SJSA1 (cell line): ENCODE results near the gene ACOT7. TPM values are rescaled to one million over a fixed set of nuclear protein-coding genes. Genes with fewer than 3 reads are reported as not detected.
A peak's percentile ranks its signal among the peaks of the same experiment; 100 is the strongest.

Experiments used
- DNase-seq, 2 experiments: peaks; one replicate each; pipeline ENCODE4 v3.0.0-alpha.2; 2015 to 2020; ENCODE audit warnings: low spot score in 2 of 2, low read depth in 1 of 2
- H3K27ac ChIP-seq: fragments of 250-450 bp; sonication (Bioruptor Pico); 2 replicates; pipeline ENCODE4 v1.5.1; 2020; ENCODE audit warnings: mild to moderate bottlenecking, moderate library complexity
- H3K27me3 ChIP-seq: fragments of 250-450 bp; sonication (Bioruptor Pico); replicated peaks from 2 replicates; pipeline ENCODE4 v1.5.1; 2020; ENCODE audit warnings: mild to moderate bottlenecking, moderate library complexity
- H3K36me3 ChIP-seq: fragments of 250-450 bp; sonication (Bioruptor Pico); 2 replicates; pipeline ENCODE4 v1.5.1; 2020; ENCODE audit warnings: mild to moderate bottlenecking
- H3K4me1 ChIP-seq: fragments of 250-450 bp; sonication (Bioruptor Pico); replicated peaks from 2 replicates; pipeline ENCODE4 v1.6.1; 2021; ENCODE audit warnings: mild to moderate bottlenecking
- H3K4me3 ChIP-seq: fragments of 250-450 bp; sonication (Bioruptor Pico); 2 replicates; pipeline ENCODE4 v1.5.1; 2020; ENCODE audit warnings: mild to moderate bottlenecking
- H3K9me3 ChIP-seq: fragments of 250-450 bp; sonication (Bioruptor Pico); replicated peaks from 2 replicates; pipeline ENCODE4 v1.5.1; 2020; ENCODE audit warnings: mild to moderate bottlenecking
- total RNA-seq: library from RNA; depleted of rRNA; stranded (reverse); fragments of >200 nt; shearing (Covaris generic); gene quantifications from 2 replicates; pipeline ENCODE4 v1.2.3, GENCODE V29; 2014

ACOT7 gene
- total RNA-seq, 1 experiment from 2014 or later, result 33.9 TPM

DNA sequence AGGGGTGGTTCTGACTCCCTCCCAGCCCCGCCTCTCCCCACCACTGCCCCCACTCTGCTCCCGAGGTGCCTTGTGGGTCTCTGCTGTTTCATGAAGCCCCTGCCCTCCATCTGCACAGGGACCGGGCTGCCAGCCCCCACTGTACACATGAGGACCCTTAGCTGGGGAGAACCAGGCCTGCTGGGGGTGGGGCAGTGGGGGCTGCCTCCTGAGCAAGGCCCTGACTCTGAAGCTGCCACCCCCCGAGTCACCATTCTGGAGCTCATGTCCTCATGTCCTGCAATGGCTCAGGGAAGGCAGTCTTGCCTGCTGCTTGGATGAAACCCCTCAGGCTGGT, 141.2 kb downstream of the ACOT7 start:
- Histone ChIP-seq H3K27ac (no peak overlapping the region), H3K27me3 (peaks cover 37% of the 10 kb centered on the region), H3K4me3 (no peak overlapping the region), H3K9me3 (no peaks in the 10 kb centered on the region), H3K4me1 (peaks cover 5% of the 10 kb centered on the region), H3K36me3 (no peaks in the 10 kb centered on the region)
- no peak for DNase-seq

GRCh38 chr1:6251681-6252373, 141.7 kb downstream of the ACOT7 start:
- no peak overlapping the region for H3K27ac ChIP-seq
- DNase-seq, result no peak
- no peak overlapping the region for H3K4me3 ChIP-seq
- H3K9me3 ChIP-seq, result no peaks in the 10 kb centered on the region
- peaks cover 42% of the 10 kb centered on the region for H3K27me3 ChIP-seq
- H3K36me3 ChIP-seq, result no peaks in the 10 kb centered on the region
- peaks cover 5% of the 10 kb centered on the region for H3K4me1 ChIP-seq

DNA sequence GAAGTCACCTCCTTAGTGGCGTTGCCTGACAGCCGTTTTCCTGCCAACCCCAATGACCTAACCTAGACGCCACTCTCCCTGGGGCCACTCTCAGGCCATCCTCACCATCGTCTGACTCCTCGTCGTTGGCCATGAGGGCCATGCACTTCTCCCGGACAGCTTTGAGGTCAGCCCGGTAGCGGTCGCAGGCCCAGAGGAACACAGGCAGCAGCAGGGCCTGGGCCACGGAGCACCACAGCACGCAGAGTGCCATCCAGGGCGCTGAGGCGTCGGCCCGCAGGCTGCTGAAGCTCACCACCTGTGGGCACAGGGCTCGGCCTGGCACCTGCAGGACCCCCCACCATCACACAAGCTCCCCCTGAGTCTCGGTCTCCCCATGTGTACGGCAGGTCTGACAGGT, 142.3 kb downstream of the ACOT7 start:
- no peak for DNase-seq
- Histone ChIP-seq H3K27ac (no peak overlapping the region), H3K4me3 (no peak overlapping the region), H3K4me1 (peaks cover 5% of the 10 kb centered on the region), H3K36me3 (no peaks in the 10 kb centered on the region), H3K27me3 (peaks cover 46% of the 10 kb centered on the region), H3K9me3 (no peaks in the 10 kb centered on the region)

- Histone ChIP-seq H3K36me3 (no peaks in the 10 kb centered on the region), H3K27ac (no peak overlapping the region), H3K4me3 (no peak overlapping the region), H3K4me1 (peaks cover 10% of the 10 kb centered on the region), H3K9me3 (no peaks in the 10 kb centered on the region), H3K27me3 (peaks cover 55% of the 10 kb centered on the region)
- no peak for DNase-seq
Observed at GRCh38 chr1:6249739-6250689, 143.6 kb downstream of the ACOT7 start.

- Histone ChIP-seq H3K4me1 (peaks cover 10% of the 10 kb centered on the region), H3K27ac (no peak overlapping the region), H3K4me3 (no peak overlapping the region), H3K9me3 (no peaks in the 10 kb centered on the region), H3K27me3 (peaks cover 61% of the 10 kb centered on the region), H3K36me3 (no peaks in the 10 kb centered on the region)
- no peak for DNase-seq
Observed at GRCh38 chr1:6248932-6249738, 144.4 kb downstream of the ACOT7 start.

GRCh38 chr1:6248161-6248776, 145.3 kb downstream of the ACOT7 start:
- H3K9me3 ChIP-seq, result no peaks in the 10 kb centered on the region
- H3K4me3 ChIP-seq, result no peak overlapping the region
- peaks cover 10% of the 10 kb centered on the region for H3K4me1 ChIP-seq
- peak in 1 of 2 experiments; percentile 36 for DNase-seq
- H3K27me3 ChIP-seq, result peaks cover 68% of the 10 kb centered on the region
- H3K36me3 ChIP-seq, result no peaks in the 10 kb centered on the region
- no peak overlapping the region for H3K27ac ChIP-seq

DNA sequence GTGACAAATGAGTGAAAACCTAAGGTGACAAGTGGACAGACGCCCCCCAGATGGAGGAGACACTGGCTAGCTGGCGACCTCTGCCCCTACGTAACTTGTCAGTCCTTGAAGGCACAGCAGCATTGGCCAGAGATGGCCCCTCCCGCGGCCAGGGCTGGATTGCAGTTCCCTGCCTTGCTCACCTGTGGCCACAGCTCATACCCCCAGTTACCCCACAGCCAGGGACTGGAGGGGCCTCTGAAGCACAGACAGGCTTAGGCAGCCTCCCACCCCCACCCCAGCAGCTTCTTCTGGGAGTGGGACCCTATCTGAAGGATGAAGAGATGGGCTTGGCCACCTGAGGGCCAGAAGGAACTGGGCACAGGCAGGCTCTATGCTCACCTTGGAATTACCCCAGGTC, 145.9 kb downstream of the ACOT7 start:
- DNase-seq, result no peak
- Histone ChIP-seq H3K9me3 (no peaks in the 10 kb centered on the region), H3K27ac (no peak overlapping the region), H3K27me3 (peaks cover 73% of the 10 kb centered on the region), H3K4me1 (peaks cover 10% of the 10 kb centered on the region), H3K36me3 (no peaks in the 10 kb centered on the region), H3K4me3 (no peak overlapping the region)

DNA sequence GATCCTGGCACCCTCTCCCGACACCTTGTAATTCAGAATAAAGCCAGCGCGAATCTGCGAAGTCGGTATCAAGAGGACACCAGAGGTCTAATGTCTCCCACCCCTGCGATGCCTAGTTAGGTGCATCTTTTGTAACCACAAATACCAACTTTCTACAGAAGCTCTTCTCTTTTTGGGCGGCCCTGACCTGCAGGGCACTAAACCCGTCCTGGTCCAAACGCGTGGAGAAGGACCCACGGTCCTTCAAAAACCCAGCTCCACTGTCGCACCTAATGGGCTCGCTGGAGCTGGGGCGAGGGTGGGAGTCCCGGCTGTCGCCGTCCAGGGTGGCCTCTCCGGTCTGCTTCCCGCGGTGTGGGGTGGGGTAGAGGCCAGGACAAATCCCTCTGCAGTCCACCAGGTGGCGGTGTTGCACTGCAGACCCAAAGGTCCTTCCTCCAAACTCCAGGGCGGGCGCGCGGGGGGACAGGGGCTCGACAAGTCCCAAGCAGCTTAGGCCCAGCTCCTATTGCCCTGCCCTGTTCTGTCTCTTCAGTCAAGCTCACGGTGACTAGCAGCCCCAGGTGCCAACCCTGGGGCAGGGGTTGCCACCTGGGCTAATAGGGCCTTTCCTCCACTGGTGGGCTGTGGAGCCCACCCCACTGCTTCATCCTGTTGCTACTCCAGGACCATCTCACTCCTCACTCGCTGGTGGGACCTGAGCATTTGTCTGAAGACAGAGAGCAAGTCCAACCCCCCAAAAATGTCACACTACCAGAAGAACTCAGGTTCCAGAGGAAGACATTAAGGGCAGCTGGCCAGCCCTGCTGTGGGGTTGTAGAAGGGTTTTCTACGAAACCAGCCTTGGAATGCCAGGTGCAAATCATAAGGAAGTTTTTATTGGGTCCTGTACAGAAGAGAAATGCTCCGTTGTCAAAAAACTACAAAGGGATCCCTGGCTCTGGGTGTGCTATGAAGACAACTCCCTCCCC, 146.8 kb downstream of the ACOT7 start:
- no peak overlapping the region for H3K4me3 ChIP-seq
- no peak overlapping the region for H3K27ac ChIP-seq
- peaks cover 77% of the 10 kb centered on the region for H3K27me3 ChIP-seq
- no peaks in the 10 kb centered on the region for H3K9me3 ChIP-seq
- no peaks in the 10 kb centered on the region for H3K36me3 ChIP-seq
- peaks cover 14% of the 10 kb centered on the region for H3K4me1 ChIP-seq
- DNase-seq, result peak; percentile 63 to 87

GRCh38 chr1:6245869-6246496, 147.6 kb downstream of the ACOT7 start:
- no peak for DNase-seq

DNA sequence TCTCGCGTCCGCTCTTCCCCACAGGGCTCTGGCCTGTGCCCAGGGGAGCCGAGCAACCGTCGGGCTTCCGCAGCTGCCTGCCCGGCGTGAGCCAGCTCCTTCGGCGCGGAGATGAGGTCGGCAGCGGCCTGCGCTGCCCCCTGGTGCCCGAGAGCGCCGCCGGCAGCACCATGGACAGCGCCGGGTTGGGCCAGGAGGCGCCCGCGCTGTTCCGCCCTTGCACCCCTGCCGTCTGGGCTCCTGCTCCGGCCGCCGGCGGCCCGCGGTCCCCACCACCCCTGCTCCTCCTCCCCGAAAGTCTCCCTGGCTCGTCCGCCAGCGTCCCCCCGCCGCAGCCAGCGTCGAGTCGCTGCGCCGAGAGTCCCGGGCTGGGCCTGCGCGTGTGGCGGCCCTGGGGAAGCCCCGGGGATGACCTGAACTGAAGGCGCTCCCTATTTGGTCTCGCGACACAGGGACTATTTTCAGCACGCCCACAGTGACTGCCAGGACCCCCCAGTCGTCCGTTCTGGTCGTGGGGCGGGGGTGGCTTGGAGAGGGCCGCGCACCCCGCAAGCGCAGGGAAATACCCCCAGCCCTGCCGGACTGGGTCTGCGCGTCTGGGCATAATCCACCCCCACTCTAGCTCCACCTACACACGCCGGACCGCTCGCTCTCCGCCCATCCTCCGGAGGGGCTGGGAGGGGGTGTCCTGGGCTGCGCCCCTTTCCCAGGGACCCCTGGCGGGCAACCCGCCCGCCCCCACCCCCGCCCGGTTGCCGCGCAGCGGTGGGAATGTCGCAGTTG, 148.3 kb downstream of the ACOT7 start:
- Histone ChIP-seq H3K4me1 (peaks cover 14% of the 10 kb centered on the region), H3K4me3 (no peak overlapping the region), H3K27ac (no peak overlapping the region), H3K27me3 (peaks cover 81% of the 10 kb centered on the region), H3K36me3 (no peaks in the 10 kb centered on the region), H3K9me3 (no peaks in the 10 kb centered on the region)
- DNase-seq, result peak; percentile 62 to 82

More at GRCh38 chr1:6245869-6246496, 147.6 kb downstream of the ACOT7 start:
- no peak overlapping the region for H3K27ac ChIP-seq
- H3K9me3 ChIP-seq, result no peaks in the 10 kb centered on the region
- no peaks in the 10 kb centered on the region for H3K36me3 ChIP-seq
- H3K4me1 ChIP-seq, result peaks cover 14% of the 10 kb centered on the region
- H3K4me3 ChIP-seq, result no peak overlapping the region
- peaks cover 82% of the 10 kb centered on the region for H3K27me3 ChIP-seq

DNA sequence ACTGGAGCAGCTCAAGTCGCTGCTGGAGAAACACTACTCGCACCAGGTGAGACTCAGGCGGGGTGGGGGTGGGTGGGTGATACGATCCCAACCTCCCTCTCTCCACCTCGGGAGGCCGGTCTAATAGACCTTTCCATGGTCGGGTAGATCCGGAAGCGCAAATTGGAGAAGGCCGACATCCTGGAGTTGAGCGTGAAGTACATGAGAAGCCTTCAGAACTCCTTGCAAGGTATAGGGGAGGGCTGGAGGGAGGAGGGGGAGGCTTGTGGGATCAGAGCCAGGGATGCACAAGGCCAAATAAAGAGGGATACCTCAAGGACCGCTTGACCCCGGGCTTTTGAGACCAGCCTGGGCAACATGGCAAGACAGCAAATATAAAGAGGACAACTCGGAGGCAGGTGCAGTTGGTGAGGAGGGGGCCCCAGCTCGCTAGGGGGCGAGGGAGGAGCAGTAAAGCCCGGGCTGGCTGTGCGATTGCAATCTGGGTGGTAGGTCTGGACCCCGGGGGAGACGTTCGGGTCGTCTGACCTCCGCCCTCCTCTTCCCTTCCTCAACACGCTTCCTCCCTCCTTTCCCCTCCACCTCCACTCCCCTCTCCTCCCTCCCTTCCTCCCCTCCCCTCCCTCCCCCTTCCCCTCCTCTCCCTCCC, 149.0 kb downstream of the ACOT7 start:
- no peak for DNase-seq
- H3K36me3 ChIP-seq, result no peaks in the 10 kb centered on the region
- H3K27ac ChIP-seq, result no peak overlapping the region
- H3K9me3 ChIP-seq, result no peaks in the 10 kb centered on the region
- H3K4me1 ChIP-seq, result peaks cover 14% of the 10 kb centered on the region
- H3K27me3 ChIP-seq, result peaks cover 75% of the 10 kb centered on the region
- H3K4me3 ChIP-seq, result no peak overlapping the region
